ES-I3 (cell line): ENCODE data around the gene RNGTT.
A peak's percentile ranks its signal among the peaks of the same experiment; 100 is the strongest.

ENCODE experiments used
- H3K36me3 ChIP-seq: 2 replicates; pipeline ENCODE4 v1.6.1; 2013; ENCODE audit warnings: mild to moderate bottlenecking, low read length, control low read depth, moderate library complexity; ENCODE audit not compliant: insufficient read depth
- H3K4me1 ChIP-seq: 2 replicates; pipeline ENCODE4 v1.6.1; 2013; ENCODE audit warnings: mild to moderate bottlenecking, control low read depth, low read length; ENCODE audit not compliant: insufficient read depth
- H3K9ac ChIP-seq: 2 replicates; pipeline ENCODE4 v1.6.1; 2013; ENCODE audit warnings: low read depth, mild to moderate bottlenecking, low read length, moderate library complexity
- H3K9me3 ChIP-seq: 2 replicates; pipeline ENCODE4 v1.6.1; 2013; ENCODE audit warnings: mild to moderate bottlenecking, low read length, moderate library complexity; ENCODE audit not compliant: control insufficient read depth, insufficient read depth

Gene RNGTT

GRCh38 chr6:88963139-88964090 is at the start of gene RNGTT:
Gene RNGTT, minus strand, starts transcription at chr6:88963618. Its CDS starts 209 bp downstream, at chr6:88963409.
- Histone ChIP-seq H3K36me3 (no peaks in the 10 kb centered on the region), H3K4me1 (0 out of 2 replicates have a peak, but pooled peaks cover 3% of the 10 kb centered on the region), H3K9ac (peak within 1 kb of the TSS; percentile 73), H3K9me3 (no peaks in the 10 kb centered on the region; the same call in 1 of the 2 replicates)

GRCh38 chr6:89011436-89011835 is 48.0 kb upstream of the RNGTT start:
- no peak overlapping the region for H3K9ac ChIP-seq
- no peaks in the 10 kb centered on the region for H3K9me3 ChIP-seq
- H3K36me3 ChIP-seq: no peaks in the 10 kb centered on the region
- peaks cover 18% of the 10 kb centered on the region for H3K4me1 ChIP-seq

GRCh38 chr6:89010825-89011224 is 47.4 kb upstream of the RNGTT start:
- Histone ChIP-seq H3K36me3 (no peaks in the 10 kb centered on the region), H3K4me1 (peaks cover 18% of the 10 kb centered on the region), H3K9me3 (no peaks in the 10 kb centered on the region), H3K9ac (no peak overlapping the region)

- Histone ChIP-seq H3K4me1 (peaks cover 18% of the 10 kb centered on the region), H3K9ac (no peak overlapping the region), H3K36me3 (no peaks in the 10 kb centered on the region), H3K9me3 (no peaks in the 10 kb centered on the region)
These were observed 46.2 kb upstream of the RNGTT start for GRCh38 chr6:89009624-89010059.

- Histone ChIP-seq H3K9me3 (no peaks in the 10 kb centered on the region), H3K4me1 (peaks cover 18% of the 10 kb centered on the region), H3K9ac (no peak overlapping the region), H3K36me3 (no peaks in the 10 kb centered on the region)
These were observed 45.5 kb upstream of the RNGTT start for GRCh38 chr6:89008815-89009374.

- Histone ChIP-seq H3K9ac (no peak overlapping the region), H3K4me1 (peaks cover 18% of the 10 kb centered on the region), H3K36me3 (no peaks in the 10 kb centered on the region), H3K9me3 (no peaks in the 10 kb centered on the region)
These were observed 44.8 kb upstream of the RNGTT start for GRCh38 chr6:89008001-89008814.

- Histone ChIP-seq H3K36me3 (no peaks in the 10 kb centered on the region), H3K4me1 (peaks cover 18% of the 10 kb centered on the region), H3K9ac (no peak overlapping the region), H3K9me3 (no peaks in the 10 kb centered on the region)
These were observed 44.0 kb upstream of the RNGTT start for GRCh38 chr6:89007209-89008000.

GRCh38 chr6:89002523-89002922 is 39.1 kb upstream of the RNGTT start:
- Histone ChIP-seq H3K4me1 (peaks cover 8% of the 10 kb centered on the region), H3K9ac (no peak overlapping the region), H3K9me3 (no peaks in the 10 kb centered on the region), H3K36me3 (no peaks in the 10 kb centered on the region)

- Histone ChIP-seq H3K9ac (no peak overlapping the region), H3K9me3 (no peaks in the 10 kb centered on the region), H3K36me3 (no peaks in the 10 kb centered on the region), H3K4me1 (no peaks in the 10 kb centered on the region)
These were observed 33.9 kb upstream of the RNGTT start for GRCh38 chr6:88997327-88997726.

- no peaks in the 10 kb centered on the region for H3K36me3 ChIP-seq
- no peak overlapping the region for H3K9ac ChIP-seq
- no peaks in the 10 kb centered on the region for H3K9me3 ChIP-seq
- H3K4me1 ChIP-seq: no peaks in the 10 kb centered on the region
These were observed 29.5 kb upstream of the RNGTT start for GRCh38 chr6:88992741-88993552.

- H3K9ac ChIP-seq: no peak overlapping the region
- no peaks in the 10 kb centered on the region for H3K4me1 ChIP-seq
- H3K36me3 ChIP-seq: no peaks in the 10 kb centered on the region
- H3K9me3 ChIP-seq: no peaks in the 10 kb centered on the region
These were observed 25.8 kb upstream of the RNGTT start for GRCh38 chr6:88989215-88989614.

- H3K4me1 ChIP-seq: no peaks in the 10 kb centered on the region
- H3K9ac ChIP-seq: no peak overlapping the region
- H3K36me3 ChIP-seq: no peaks in the 10 kb centered on the region
- H3K9me3 ChIP-seq: no peaks in the 10 kb centered on the region
These were observed 24.5 kb upstream of the RNGTT start for GRCh38 chr6:88987922-88988321.

- H3K9me3 ChIP-seq: no peaks in the 10 kb centered on the region
- H3K4me1 ChIP-seq: no peaks in the 10 kb centered on the region
- H3K36me3 ChIP-seq: no peaks in the 10 kb centered on the region
- H3K9ac ChIP-seq: no peak overlapping the region
These were observed 22.5 kb upstream of the RNGTT start for GRCh38 chr6:88985901-88986300.
